Stimulated activated CD4-positive, alpha-beta T cell treated with anti-CD3 and anti-CD28 coated beads, TNF-alpha, amount 100 ng/mL, for 4 hours (primary cell): Measurements from ENCODE around the gene ZNF92.
"Not testable (repeated sequence)": the region's sequence is repeated elsewhere in the genome, so short reads cannot be mapped to it uniquely, and the experiment has no call there.

Experiments
- DNase-seq, 3 experiments: peaks; one replicate each; pipeline ENCODE4 v3.0.0-alpha.2; 2020; ENCODE audit warnings: low read depth in 3 of 3

The ZNF92 gene

GRCh38 chr7:65423286-65423685, 49.6 kb downstream of the ZNF92 start:
- not testable (repeated sequence) for DNase-seq

GRCh38 chr7:65429642-65430343, 56.1 kb downstream of the ZNF92 start:
- DNase-seq, result no peak

- DNase-seq, result no peak
These were observed 56.9 kb downstream of the ZNF92 start for GRCh38 chr7:65430344-65431186.

GRCh38 chr7:65434307-65434706, 60.7 kb downstream of the ZNF92 start:
- no peak for DNase-seq

GRCh38 chr7:65436163-65436562, 62.5 kb downstream of the ZNF92 start:
- DNase-seq, result no peak

GRCh38 chr7:65438598-65438997, 64.9 kb downstream of the ZNF92 start:
- no peak for DNase-seq

- DNase-seq, result no peak
These were observed 67.4 kb downstream of the ZNF92 start for GRCh38 chr7:65441010-65441409.

GRCh38 chr7:65444205-65444842, 70.7 kb downstream of the ZNF92 start:
- DNase-seq, result no peak

GRCh38 chr7:65444899-65445823, 71.5 kb downstream of the ZNF92 start:
- no peak for DNase-seq

- DNase-seq, result not testable (repeated sequence)
These were observed 73.4 kb downstream of the ZNF92 start for GRCh38 chr7:65447041-65447440.

GRCh38 chr7:65448816-65449504, 75.3 kb downstream of the ZNF92 start:
- DNase-seq, result no peak

GRCh38 chr7:65449505-65449852, 75.8 kb downstream of the ZNF92 start:
- no peak for DNase-seq
